Astrocyte (in vitro differentiated cells and primary cell): ENCODE results near the gene DDX46. TPM values are rescaled to one million over a fixed set of nuclear protein-coding genes. Genes with fewer than 3 reads are reported as not detected.

Experiments used
- DNase-seq: peaks from one replicate; pipeline ENCODE4 v3.0.0-alpha.2; 2010; ENCODE audit warnings: low read depth
- FAIRE-seq: peaks from 2 replicates; lab custom pipeline; 2011; peaks lifted over from hg19 to GRCh38; lab: Jason Lieb, UNC
- H2AFZ ChIP-seq: 2 replicates; pipeline ENCODE4 v1.6.0; 2012; ENCODE audit warnings: low read depth, low read length, inconsistent platforms
- H3K27ac ChIP-seq: 2 replicates; pipeline ENCODE4 v1.5.1; 2011; ENCODE audit warnings: low read depth, low read length, inconsistent platforms
- H3K27me3 ChIP-seq: 2 replicates; pipeline ENCODE4 v1.6.0; 2011; ENCODE audit warnings: low read length, inconsistent platforms; ENCODE audit not compliant: insufficient read depth
- H3K36me3 ChIP-seq: 2 replicates; pipeline ENCODE4 v1.5.1; 2011; ENCODE audit warnings: low read length, inconsistent platforms; ENCODE audit not compliant: insufficient read depth
- H3K4me1 ChIP-seq: 2 replicates; pipeline ENCODE4 v1.5.1; 2011; ENCODE audit warnings: low read length, inconsistent platforms; ENCODE audit not compliant: insufficient read depth
- H3K4me2 ChIP-seq: 2 replicates; pipeline ENCODE4 v1.6.0; 2012; ENCODE audit warnings: low read length, inconsistent platforms
- H3K4me3 ChIP-seq: 2 replicates; pipeline ENCODE4 v1.5.1; 2011; ENCODE audit warnings: low read depth, mild to moderate bottlenecking, low read length, inconsistent platforms; ENCODE audit not compliant: insufficient read depth
- H3K79me2 ChIP-seq: 2 replicates; pipeline ENCODE4 v1.6.0; 2012; ENCODE audit warnings: mild to moderate bottlenecking, low read length, inconsistent platforms; ENCODE audit not compliant: insufficient read depth
- H3K9ac ChIP-seq: 2 replicates; pipeline ENCODE4 v1.6.0; 2012; ENCODE audit warnings: mild to moderate bottlenecking, low read length, inconsistent platforms
- H3K9me3 ChIP-seq: 2 replicates; pipeline ENCODE4 v1.5.1; 2012; ENCODE audit warnings: low read depth, mild to moderate bottlenecking, low read length, inconsistent platforms; ENCODE audit not compliant: insufficient read depth
- H4K20me1 ChIP-seq: 2 replicates; pipeline ENCODE4 v1.6.0; 2012; ENCODE audit warnings: low read length, inconsistent platforms; ENCODE audit not compliant: insufficient read depth
- H3K27ac Mint-ChIP-seq: one replicate; pipeline ENCODE4 v1.8.0; 2021; ENCODE audit warnings: mild to moderate bottlenecking, mixed read lengths; ENCODE audit not compliant: unreplicated experiment
- H3K27me3 Mint-ChIP-seq: one replicate; pipeline ENCODE4 v1.8.0; 2021; ENCODE audit warnings: low read depth, mixed read lengths; ENCODE audit not compliant: unreplicated experiment
- H3K36me3 Mint-ChIP-seq: one replicate; pipeline ENCODE4 v1.8.0; 2021; ENCODE audit warnings: low read depth, mixed read lengths; ENCODE audit not compliant: unreplicated experiment
- H3K4me1 Mint-ChIP-seq: one replicate; pipeline ENCODE4 v1.8.0; 2021; ENCODE audit warnings: low read depth, mixed read lengths; ENCODE audit not compliant: unreplicated experiment
- H3K4me3 Mint-ChIP-seq: one replicate; pipeline ENCODE4 v1.8.0; 2021; ENCODE audit warnings: mild to moderate bottlenecking, moderate library complexity, mixed read lengths; ENCODE audit not compliant: unreplicated experiment
- H3K9me3 Mint-ChIP-seq: one replicate; pipeline ENCODE4 v1.8.0; 2021; ENCODE audit warnings: mild to moderate bottlenecking, mixed read lengths; ENCODE audit not compliant: unreplicated experiment
- CTCF ChIP-seq: IDR thresholded peaks from 2 replicates; pipeline ENCODE4 v1.5.1; 2011; ENCODE audit warnings: low read depth, mild to moderate bottlenecking, inconsistent platforms, low read length, moderate library complexity; ENCODE audit not compliant: insufficient read depth
- EZH2 ChIP-seq: IDR thresholded peaks from 2 replicates; pipeline ENCODE4 v1.6.1; 2012; ENCODE audit warnings: mild to moderate bottlenecking, low read length, inconsistent platforms; ENCODE audit not compliant: insufficient read depth
- total RNA-seq: library from RNA; stranded (reverse); gene quantifications from 2 replicates; pipeline ENCODE4 v1.2.1, GENCODE V29; 2021

Gene DDX46
- total RNA-seq, 1 donor from 2014 or later: 43.6 TPM

- peaks cover 48% of the 10 kb centered on the region for H3K36me3 ChIP-seq
- Mint-ChIP-seq H3K4me1 (peaks cover 16% of the 10 kb centered on the region), H3K27ac (no peak overlapping the region), H3K4me3 (no peak overlapping the region), H3K27me3 (no peaks in the 10 kb centered on the region), H3K36me3 (peaks cover 22% of the 10 kb centered on the region), H3K9me3 (no peaks in the 10 kb centered on the region)
- H3K4me1 ChIP-seq: no peaks in the 10 kb centered on the region
- no peak overlapping the region for H3K4me2 ChIP-seq
- no peak overlapping the region for H3K9ac ChIP-seq
- TF ChIP-seq EZH2: no peak
- TF ChIP-seq CTCF: no peak
- H3K27me3 ChIP-seq: no peaks in the 10 kb centered on the region
- H3K79me2 ChIP-seq: no peaks in the 10 kb centered on the region
- H3K27ac ChIP-seq: no peak overlapping the region
- no peak for DNase-seq
- peaks cover 5% of the 10 kb centered on the region for H4K20me1 ChIP-seq
- no peak overlapping the region for H2AFZ ChIP-seq
- no peaks in the 10 kb centered on the region for H3K9me3 ChIP-seq
- FAIRE-seq: no peak
- no peak overlapping the region for H3K4me3 ChIP-seq
Observed at GRCh38 chr5:134793111-134793510, 34.5 kb downstream of the DDX46 start.

- peak; percentile 33 for DNase-seq
- H3K27ac Mint-ChIP-seq: peak overlapping the region; percentile 92
- no peaks in the 10 kb centered on the region for H3K9me3 ChIP-seq
- H3K4me3 Mint-ChIP-seq: peak overlapping the region; percentile 65
- H3K4me1 ChIP-seq: no peaks in the 10 kb centered on the region
- H3K4me1 Mint-ChIP-seq: peaks cover 16% of the 10 kb centered on the region
- TF ChIP-seq EZH2 (no peak), CTCF (no peak)
- H3K4me2 ChIP-seq: no peak overlapping the region
- H3K9ac ChIP-seq: no peak overlapping the region
- H3K27me3 Mint-ChIP-seq: no peaks in the 10 kb centered on the region
- H2AFZ ChIP-seq: no peak overlapping the region
- no peaks in the 10 kb centered on the region for H3K27me3 ChIP-seq
- H3K79me2 ChIP-seq: no peaks in the 10 kb centered on the region
- H4K20me1 ChIP-seq: peaks cover 3% of the 10 kb centered on the region
- no peak overlapping the region for H3K4me3 ChIP-seq
- FAIRE-seq: no peak
- peaks cover 45% of the 10 kb centered on the region for H3K36me3 ChIP-seq
- H3K27ac ChIP-seq: no peak overlapping the region
- peaks cover 21% of the 10 kb centered on the region for H3K36me3 Mint-ChIP-seq
- no peaks in the 10 kb centered on the region for H3K9me3 Mint-ChIP-seq
Observed at GRCh38 chr5:134794082-134794481, 35.5 kb downstream of the DDX46 start.

- Mint-ChIP-seq H3K36me3 (peaks cover 21% of the 10 kb centered on the region), H3K4me3 (no peak overlapping the region), H3K4me1 (peaks cover 16% of the 10 kb centered on the region), H3K27ac (peak overlapping the region; percentile 92), H3K27me3 (no peaks in the 10 kb centered on the region), H3K9me3 (no peaks in the 10 kb centered on the region)
- no peak overlapping the region for H3K27ac ChIP-seq
- H4K20me1 ChIP-seq: peaks cover 3% of the 10 kb centered on the region
- no peaks in the 10 kb centered on the region for H3K79me2 ChIP-seq
- H2AFZ ChIP-seq: no peak overlapping the region
- TF ChIP-seq EZH2: no peak
- no peak for TF ChIP-seq CTCF
- no peaks in the 10 kb centered on the region for H3K4me1 ChIP-seq
- DNase-seq: no peak
- FAIRE-seq: no peak
- H3K4me3 ChIP-seq: no peak overlapping the region
- H3K4me2 ChIP-seq: no peak overlapping the region
- no peaks in the 10 kb centered on the region for H3K9me3 ChIP-seq
- no peak overlapping the region for H3K9ac ChIP-seq
- no peaks in the 10 kb centered on the region for H3K27me3 ChIP-seq
- H3K36me3 ChIP-seq: peaks cover 40% of the 10 kb centered on the region
Observed at GRCh38 chr5:134794819-134795218, 36.2 kb downstream of the DDX46 start.
